ENCODE data around the gene RNF151. TPM values are rescaled to one million over a fixed set of nuclear protein-coding genes. Genes with fewer than 3 reads are reported as not detected.

Gene RNF151
- total RNA-seq, 4 donors from 2014 or later = not detected

- no peak for DNase-seq (ENCODE audit: extremely low spot score)
- TF ChIP-seq POLR2A (IDR thresholded peaks at IDR 0.05; ENCODE audit: low read depth) (no peak), EP300 (IDR thresholded peaks at IDR 0.05) (no peak), POLR2AphosphoS5 (IDR thresholded peaks at IDR 0.05) (no peak)
- TF ChIP-seq, protein P1, sequence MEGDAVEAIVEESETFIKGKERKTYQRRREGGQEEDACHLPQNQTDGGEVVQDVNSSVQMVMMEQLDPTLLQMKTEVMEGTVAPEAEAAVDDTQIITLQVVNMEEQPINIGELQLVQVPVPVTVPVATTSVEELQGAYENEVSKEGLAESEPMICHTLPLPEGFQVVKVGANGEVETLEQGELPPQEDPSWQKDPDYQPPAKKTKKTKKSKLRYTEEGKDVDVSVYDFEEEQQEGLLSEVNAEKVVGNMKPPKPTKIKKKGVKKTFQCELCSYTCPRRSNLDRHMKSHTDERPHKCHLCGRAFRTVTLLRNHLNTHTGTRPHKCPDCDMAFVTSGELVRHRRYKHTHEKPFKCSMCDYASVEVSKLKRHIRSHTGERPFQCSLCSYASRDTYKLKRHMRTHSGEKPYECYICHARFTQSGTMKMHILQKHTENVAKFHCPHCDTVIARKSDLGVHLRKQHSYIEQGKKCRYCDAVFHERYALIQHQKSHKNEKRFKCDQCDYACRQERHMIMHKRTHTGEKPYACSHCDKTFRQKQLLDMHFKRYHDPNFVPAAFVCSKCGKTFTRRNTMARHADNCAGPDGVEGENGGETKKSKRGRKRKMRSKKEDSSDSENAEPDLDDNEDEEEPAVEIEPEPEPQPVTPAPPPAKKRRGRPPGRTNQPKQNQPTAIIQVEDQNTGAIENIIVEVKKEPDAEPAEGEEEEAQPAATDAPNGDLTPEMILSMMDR (IDR thresholded peaks at IDR 0.05) = no peak
- 79% methylated on average over 25 of the region's 37 CpGs for WGBS
- H3K36me3 ChIP-seq = peaks cover 51 to 55% (median 53%) of the 10 kb centered on the region in 4 donors
- peaks cover 23 to 43% (median 31%) of the 10 kb centered on the region in 4 donors for H3K4me1 ChIP-seq
- no peaks in the 10 kb centered on the region for H3K9me3 ChIP-seq
- intact Hi-C loops (cut with DNase I) = no loop called here
- H3K27ac ChIP-seq (replicated peaks in 1 of 4) = no peak overlapping the region
- peaks cover 0 to 96% (median 47%) of the 10 kb centered on the region in 4 donors for H3K27me3 ChIP-seq
- H3K4me3 ChIP-seq = no peak overlapping the region
Observed at GRCh38 chr16:1978476-1979120, 11.9 kb downstream of the RNF151 start.

DNA sequence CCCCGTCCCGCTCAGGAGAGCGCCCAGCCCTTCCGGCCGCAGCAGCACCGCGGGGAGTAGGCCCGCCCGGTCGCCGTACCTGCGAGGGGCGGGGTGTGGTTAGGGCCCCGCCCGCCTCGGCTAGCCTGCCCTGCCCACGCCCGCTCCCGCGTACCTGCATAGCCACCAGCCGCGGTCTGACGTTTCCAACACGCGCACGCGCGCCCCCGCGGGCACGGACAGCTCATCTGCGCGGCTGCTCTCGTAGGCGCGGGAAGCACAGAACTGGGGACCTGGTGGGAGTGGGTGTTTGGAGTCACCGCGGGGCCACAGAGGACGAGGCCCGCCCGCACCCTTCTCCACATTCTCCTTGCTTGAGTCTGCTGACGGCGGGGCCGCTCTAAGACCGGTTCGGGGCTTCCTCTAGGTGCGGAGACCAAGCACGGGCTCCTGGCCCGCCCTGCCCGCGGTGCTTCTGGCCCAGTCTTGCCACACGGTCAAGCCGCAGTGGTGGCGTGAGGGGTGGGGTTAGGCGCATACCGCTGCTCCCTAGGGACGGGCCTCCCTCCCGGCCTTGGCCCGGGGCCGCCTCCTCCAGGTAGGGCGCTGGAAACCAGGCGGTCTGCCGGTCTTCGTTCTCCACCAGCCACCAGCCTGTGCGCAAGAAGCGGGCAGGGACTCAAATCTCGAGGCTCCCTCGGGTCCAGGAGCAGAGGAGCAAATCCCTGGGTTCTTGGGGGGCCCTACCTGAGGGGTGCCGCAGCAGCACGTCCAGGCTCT lies 12.8 kb downstream of the RNF151 start:
- peaks cover 0 to 88% (median 47%) of the 10 kb centered on the region in 4 donors for H3K27me3 ChIP-seq
- no peak overlapping the region for H3K27ac ChIP-seq (replicated peaks in 1 of 4)
- intact Hi-C loops (cut with DNase I) = no loop called here
- WGBS = 14% methylated on average over 19 of the region's 70 CpGs
- H3K9me3 ChIP-seq = no peaks in the 10 kb centered on the region
- peaks cover 24 to 39% (median 31%) of the 10 kb centered on the region in 4 donors for H3K4me1 ChIP-seq
- TF ChIP-seq POLR2AphosphoS5 (IDR thresholded peaks at IDR 0.05) (no peak), POLR2A (IDR thresholded peaks at IDR 0.05; ENCODE audit: low read depth) (no peak), EP300 (IDR thresholded peaks at IDR 0.05) (no peak)
- TF ChIP-seq, protein P1 (IDR thresholded peaks at IDR 0.05) = no peak
- no peak for DNase-seq (ENCODE audit: extremely low spot score)
- peaks cover 45 to 47% (median 46%) of the 10 kb centered on the region in 4 donors for H3K36me3 ChIP-seq
- no peak overlapping the region for H3K4me3 ChIP-seq

DNA sequence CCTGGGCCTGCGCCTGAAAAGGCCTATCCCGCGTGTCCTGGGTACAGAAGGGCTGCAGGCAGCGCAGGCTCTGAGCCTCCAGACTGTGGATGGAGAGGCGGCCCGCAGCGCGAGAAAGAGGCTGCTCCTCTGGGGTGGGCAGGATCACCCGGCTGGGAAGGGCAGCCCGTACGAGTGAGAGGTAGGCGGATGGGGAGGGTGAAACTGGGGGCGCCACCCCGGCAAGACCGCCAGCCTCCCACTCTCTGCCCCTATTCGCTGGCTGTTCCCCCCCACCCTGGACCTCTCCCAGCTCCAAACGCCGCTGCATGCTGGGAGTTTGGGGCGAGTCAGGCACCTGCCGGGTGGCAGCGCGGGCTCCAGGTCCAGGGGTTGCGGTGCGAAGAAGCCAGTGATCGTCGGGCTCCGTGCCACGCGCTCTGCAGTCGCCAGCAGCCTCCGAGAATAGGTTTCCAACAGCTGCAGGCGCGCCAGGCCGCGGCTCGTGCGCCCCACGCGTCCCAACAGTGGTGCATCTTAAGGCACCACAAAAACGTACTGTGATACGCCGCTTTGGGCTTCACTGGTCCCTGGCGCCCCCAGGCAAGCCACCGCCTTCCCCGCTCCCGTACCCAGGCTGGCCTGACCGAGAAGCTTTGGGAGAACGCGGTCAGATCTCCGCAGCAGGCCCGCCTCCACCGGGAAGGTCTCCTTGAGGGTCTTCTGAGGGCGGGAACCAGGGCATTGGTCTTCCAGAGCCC lies 13.5 kb downstream of the RNF151 start:
- Histone ChIP-seq H3K4me3 (no peak overlapping the region), H3K9me3 (no peaks in the 10 kb centered on the region), H3K27ac (replicated peaks in 1 of 4) (no peak overlapping the region), H3K27me3 (peaks cover 0 to 80% (median 47%) of the 10 kb centered on the region in 4 donors), H3K4me1 (peaks cover 32 to 46% (median 38%) of the 10 kb centered on the region in 4 donors), H3K36me3 (peaks cover 37 to 43% (median 39%) of the 10 kb centered on the region in 4 donors)
- WGBS = 0% methylated on average over 14 of the region's 53 CpGs
- no peak for DNase-seq (ENCODE audit: extremely low spot score)
- intact Hi-C loops (cut with DNase I) = no loop called here
- TF ChIP-seq POLR2AphosphoS5 (IDR thresholded peaks at IDR 0.05) (no peak), EP300 (IDR thresholded peaks at IDR 0.05) (no peak), POLR2A (IDR thresholded peaks at IDR 0.05; ENCODE audit: low read depth) (no peak)
- TF ChIP-seq, protein P1 (IDR thresholded peaks at IDR 0.05) = no peak

DNA sequence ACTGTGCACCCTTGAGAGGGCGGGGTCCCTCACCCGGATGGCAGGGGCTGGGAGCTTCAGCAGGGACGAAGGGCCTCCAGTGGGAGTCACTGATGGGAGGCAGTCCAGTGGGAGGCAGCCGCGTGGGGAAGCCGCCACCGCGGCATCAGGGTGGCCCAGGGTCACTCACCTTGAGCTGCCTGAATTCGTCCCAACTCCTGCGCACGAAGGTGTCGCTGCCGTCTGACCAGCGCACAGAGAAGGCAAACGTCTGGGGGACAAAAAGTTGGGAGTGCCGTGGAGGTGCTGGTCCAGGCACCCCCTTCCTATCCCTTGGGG lies 14.1 kb downstream of the RNF151 start:
- Histone ChIP-seq H3K4me1 (peaks cover 37 to 52% (median 43%) of the 10 kb centered on the region in 4 donors), H3K4me3 (no peak overlapping the region), H3K9me3 (no peaks in the 10 kb centered on the region), H3K27ac (replicated peaks in 1 of 4) (no peak overlapping the region), H3K36me3 (peaks cover 35 to 43% (median 38%) of the 10 kb centered on the region in 4 donors), H3K27me3 (peaks cover 0 to 75% (median 44%) of the 10 kb centered on the region in 4 donors)
- no peak for DNase-seq (ENCODE audit: extremely low spot score)
- intact Hi-C loops (cut with DNase I) = no loop called here
- 20% methylated on average over 3 of the region's 16 CpGs for WGBS
- TF ChIP-seq POLR2A (IDR thresholded peaks at IDR 0.05; ENCODE audit: low read depth) (no peak), POLR2AphosphoS5 (IDR thresholded peaks at IDR 0.05) (no peak), EP300 (IDR thresholded peaks at IDR 0.05) (no peak)
- TF ChIP-seq, protein P1 (IDR thresholded peaks at IDR 0.05) = no peak
